KMS-11 (cell line): ENCODE data around the gene TGFB3.

Source experiments
- H2AFZ ChIP-seq: fragments of 200-600 bp; sonication (generic); 2 replicates; pipeline ENCODE4 v1.6.1; 2016; ENCODE audit warnings: antibody characterized with exemption, mixed run types, low read depth
- H3K27ac ChIP-seq: fragments of 200-600 bp; sonication (generic); 2 replicates; pipeline ENCODE4 v1.6.1; 2016; ENCODE audit warnings: mild to moderate bottlenecking, mixed run types
- H3K27me3 ChIP-seq: fragments of 200-600 bp; sonication (generic); 2 replicates; pipeline ENCODE4 v1.6.1; 2017; ENCODE audit warnings: mild to moderate bottlenecking, low read depth, mixed run types, moderate library complexity; ENCODE audit not compliant: insufficient read depth
- H3K36me3 ChIP-seq: fragments of 200-600 bp; sonication (generic); 2 replicates; pipeline ENCODE4 v1.6.1; 2017; ENCODE audit warnings: mild to moderate bottlenecking, mixed run types; ENCODE audit not compliant: insufficient read depth
- H3K4me1 ChIP-seq: fragments of 200-600 bp; sonication (generic); 2 replicates; pipeline ENCODE4 v1.6.1; 2016; ENCODE audit warnings: mild to moderate bottlenecking, low read depth, mixed run types; ENCODE audit not compliant: poor library complexity, severe bottlenecking
- H3K4me2 ChIP-seq: fragments of 200-600 bp; sonication (generic); 2 replicates; pipeline ENCODE4 v1.7.0; 2016; ENCODE audit warnings: mild to moderate bottlenecking, mixed run types
- H3K4me3 ChIP-seq: fragments of 200-600 bp; sonication (generic); IDR thresholded peaks from 2 replicates; pipeline ENCODE4 v1.6.1; 2017; ENCODE audit warnings: low read depth, low read length, mixed read lengths; ENCODE audit not compliant: insufficient read depth
- H3K79me2 ChIP-seq: fragments of 200-600 bp; sonication (generic); 2 replicates; pipeline ENCODE4 v1.6.1; 2016; ENCODE audit warnings: low read depth, mixed run types; ENCODE audit not compliant: insufficient read depth
- H3K9ac ChIP-seq: fragments of 200-600 bp; sonication (generic); 2 replicates; pipeline ENCODE4 v1.6.1; 2016; ENCODE audit warnings: mild to moderate bottlenecking, mixed run types
- H4K20me1 ChIP-seq: fragments of 200-600 bp; sonication (generic); 2 replicates; pipeline ENCODE4 v1.6.1; 2016; ENCODE audit warnings: mild to moderate bottlenecking, mixed run types; ENCODE audit not compliant: insufficient read depth
- TF ChIP-seq, protein P1 (sequence below): fragments of 200-600 bp; sonication (generic); conservative IDR thresholded peaks from 2 replicates; pipeline ENCODE4 v1.6.1; 2017; ENCODE audit warnings: low read depth, mild to moderate bottlenecking, antibody characterized with exemption, low read length, moderate library complexity, mixed read lengths

Gene TGFB3

DNA sequence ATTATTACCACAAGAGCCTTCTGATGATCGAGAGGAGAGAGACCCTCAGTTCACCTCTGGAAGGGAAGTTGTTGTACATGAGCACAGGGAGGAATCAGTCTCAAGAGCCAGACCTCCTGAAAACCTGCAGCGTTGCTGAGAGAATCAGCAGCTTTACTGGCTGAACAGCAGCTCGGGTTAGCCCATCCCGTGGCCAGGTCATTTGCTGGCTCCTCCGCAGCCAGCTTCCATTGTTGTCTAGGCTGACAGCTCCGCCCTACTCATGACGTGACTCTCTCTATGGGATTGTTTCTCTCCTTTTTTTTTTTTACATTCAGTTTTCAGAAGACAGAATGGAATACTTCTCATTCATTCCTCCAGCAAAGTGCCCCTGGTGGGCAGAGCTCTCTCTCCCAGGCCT lies 69.9 kb downstream of the TGFB3 start:
- no peaks in the 10 kb centered on the region for H3K36me3 ChIP-seq
- no peak overlapping the region for H3K9ac ChIP-seq
- no peaks in the 10 kb centered on the region for H4K20me1 ChIP-seq
- H2AFZ ChIP-seq, result no peak overlapping the region
- no peaks in the 10 kb centered on the region for H3K79me2 ChIP-seq
- no peak overlapping the region for H3K4me3 ChIP-seq
- H3K27me3 ChIP-seq, result no peaks in the 10 kb centered on the region
- no peak overlapping the region for H3K4me2 ChIP-seq
- H3K27ac ChIP-seq, result no peak overlapping the region
- H3K4me1 ChIP-seq, result peaks cover 5% of the 10 kb centered on the region
- TF ChIP-seq, protein P1, sequence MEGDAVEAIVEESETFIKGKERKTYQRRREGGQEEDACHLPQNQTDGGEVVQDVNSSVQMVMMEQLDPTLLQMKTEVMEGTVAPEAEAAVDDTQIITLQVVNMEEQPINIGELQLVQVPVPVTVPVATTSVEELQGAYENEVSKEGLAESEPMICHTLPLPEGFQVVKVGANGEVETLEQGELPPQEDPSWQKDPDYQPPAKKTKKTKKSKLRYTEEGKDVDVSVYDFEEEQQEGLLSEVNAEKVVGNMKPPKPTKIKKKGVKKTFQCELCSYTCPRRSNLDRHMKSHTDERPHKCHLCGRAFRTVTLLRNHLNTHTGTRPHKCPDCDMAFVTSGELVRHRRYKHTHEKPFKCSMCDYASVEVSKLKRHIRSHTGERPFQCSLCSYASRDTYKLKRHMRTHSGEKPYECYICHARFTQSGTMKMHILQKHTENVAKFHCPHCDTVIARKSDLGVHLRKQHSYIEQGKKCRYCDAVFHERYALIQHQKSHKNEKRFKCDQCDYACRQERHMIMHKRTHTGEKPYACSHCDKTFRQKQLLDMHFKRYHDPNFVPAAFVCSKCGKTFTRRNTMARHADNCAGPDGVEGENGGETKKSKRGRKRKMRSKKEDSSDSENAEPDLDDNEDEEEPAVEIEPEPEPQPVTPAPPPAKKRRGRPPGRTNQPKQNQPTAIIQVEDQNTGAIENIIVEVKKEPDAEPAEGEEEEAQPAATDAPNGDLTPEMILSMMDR, result no peak

DNA sequence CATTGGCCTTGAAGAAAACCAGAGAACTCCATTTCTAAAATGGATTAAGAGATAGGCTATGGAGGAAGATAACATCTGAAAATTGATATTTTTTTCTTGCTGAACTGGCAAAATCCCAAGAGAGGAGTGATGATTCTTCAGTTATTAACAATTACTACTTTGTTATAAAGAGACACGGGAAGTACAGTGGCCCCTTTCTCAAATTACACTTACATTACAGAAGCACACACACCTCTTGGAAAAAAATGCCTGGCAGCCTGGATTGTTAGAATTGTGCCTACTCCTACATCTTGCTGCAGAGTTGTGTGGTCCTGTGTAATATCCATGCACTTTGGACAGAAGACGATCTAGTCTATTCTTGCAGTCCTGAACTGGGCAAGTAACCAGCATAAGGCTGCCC lies 71.7 kb downstream of the TGFB3 start:
- Histone ChIP-seq H3K9ac (no peak overlapping the region), H4K20me1 (no peaks in the 10 kb centered on the region), H3K4me3 (no peak overlapping the region), H3K27me3 (no peaks in the 10 kb centered on the region), H3K36me3 (no peaks in the 10 kb centered on the region), H3K4me1 (peaks cover 10% of the 10 kb centered on the region), H3K79me2 (no peaks in the 10 kb centered on the region), H2AFZ (no peak overlapping the region), H3K27ac (no peak overlapping the region), H3K4me2 (no peak overlapping the region)
- TF ChIP-seq, protein P1, result no peak

DNA sequence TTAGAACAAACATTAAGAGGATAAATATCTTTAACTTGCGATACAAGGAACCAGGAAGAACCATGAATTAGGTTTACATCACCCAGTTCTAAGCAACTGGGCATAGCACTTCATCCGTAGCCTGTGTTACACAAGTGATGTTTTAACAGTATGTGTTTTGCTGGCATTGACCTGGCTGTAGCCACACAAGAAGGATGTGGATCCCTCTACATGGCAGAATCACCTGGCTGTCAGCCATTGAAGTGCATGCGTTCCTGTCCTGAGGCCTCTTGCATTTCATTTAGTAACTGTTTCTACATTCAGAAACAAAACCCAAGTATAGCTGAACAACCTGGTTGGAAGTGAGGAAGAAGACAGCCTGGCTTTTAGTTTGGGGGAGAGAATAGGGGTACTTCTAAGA lies 72.2 kb downstream of the TGFB3 start:
- H3K4me1 ChIP-seq, result peaks cover 6% of the 10 kb centered on the region
- TF ChIP-seq, protein P1, result no peak
- no peaks in the 10 kb centered on the region for H3K79me2 ChIP-seq
- H3K36me3 ChIP-seq, result no peaks in the 10 kb centered on the region
- no peak overlapping the region for H3K4me2 ChIP-seq
- H3K27me3 ChIP-seq, result no peaks in the 10 kb centered on the region
- no peaks in the 10 kb centered on the region for H4K20me1 ChIP-seq
- no peak overlapping the region for H3K27ac ChIP-seq
- H2AFZ ChIP-seq, result no peak overlapping the region
- H3K4me3 ChIP-seq, result no peak overlapping the region
- H3K9ac ChIP-seq, result no peak overlapping the region
